ENCODE results near the gene DIAPH3.

DIAPH3 gene

DNA sequence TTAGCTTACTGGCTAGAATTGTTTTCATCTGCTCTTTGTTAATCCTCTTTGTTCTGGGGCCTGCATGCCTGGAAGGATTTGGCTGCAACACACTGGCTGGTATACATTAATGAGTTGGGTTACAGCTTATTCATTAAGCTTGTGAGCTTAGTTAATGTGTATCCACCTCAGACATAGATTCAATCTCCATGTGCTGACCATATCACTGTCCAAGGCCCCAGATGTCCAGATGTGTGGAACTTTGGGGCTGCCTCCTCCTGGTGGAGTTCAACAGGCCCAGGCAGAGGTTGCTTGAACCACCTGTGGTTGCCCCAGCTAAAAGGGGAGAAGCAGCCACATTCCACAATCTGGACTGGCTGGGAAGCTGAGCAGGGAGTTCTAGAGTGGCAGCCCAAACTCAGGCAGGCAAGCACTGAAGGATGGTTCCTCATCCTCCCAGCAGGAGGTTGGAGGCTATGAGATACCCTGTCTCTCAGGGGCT lies 5.4 kb downstream of the DIAPH3 start:
- DNase-seq (ENCODE audit: low read depth in 2 of 2) = no peak

DNA sequence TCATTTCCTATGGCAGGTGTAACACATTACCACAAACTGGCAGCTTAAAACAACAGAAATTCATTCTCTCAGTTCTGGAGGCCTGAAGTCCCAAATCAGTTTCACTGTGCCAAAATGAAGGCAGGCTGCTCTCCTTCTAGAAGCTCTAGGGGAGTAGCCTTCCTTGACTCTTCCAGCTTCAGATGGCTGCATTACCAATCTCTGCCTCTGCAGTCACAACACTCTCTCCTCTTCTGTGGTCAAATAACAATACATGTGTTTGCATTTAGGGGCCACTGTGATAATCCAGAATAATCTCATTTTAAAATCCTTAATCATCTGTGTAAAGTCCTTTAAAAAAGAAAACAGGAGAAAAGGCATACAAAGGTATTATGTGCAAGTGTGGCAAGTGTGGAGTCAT lies 7.8 kb downstream of the DIAPH3 start:
- DNase-seq (ENCODE audit: low read depth in 2 of 2) = no peak

DNA sequence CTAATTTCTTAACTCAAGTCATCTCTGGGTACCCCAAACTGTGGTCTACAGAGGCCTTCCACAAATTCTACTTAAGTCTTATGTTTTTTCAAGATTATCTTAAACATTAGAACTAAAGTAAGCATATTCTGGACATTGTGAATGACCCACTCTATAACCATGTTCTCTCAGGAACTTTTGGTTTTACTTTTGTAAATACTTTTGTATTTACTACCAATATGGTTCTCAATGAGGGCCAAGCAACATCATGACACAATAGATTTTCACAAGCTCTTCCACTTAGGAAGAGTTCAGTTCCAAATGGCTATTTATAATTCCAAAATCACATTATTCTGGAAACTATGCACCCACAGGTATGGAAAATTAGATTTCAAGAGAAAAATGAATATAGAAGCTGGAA lies 10.8 kb downstream of the DIAPH3 start:
- no peak for DNase-seq (ENCODE audit: low read depth in 2 of 2)

DNA sequence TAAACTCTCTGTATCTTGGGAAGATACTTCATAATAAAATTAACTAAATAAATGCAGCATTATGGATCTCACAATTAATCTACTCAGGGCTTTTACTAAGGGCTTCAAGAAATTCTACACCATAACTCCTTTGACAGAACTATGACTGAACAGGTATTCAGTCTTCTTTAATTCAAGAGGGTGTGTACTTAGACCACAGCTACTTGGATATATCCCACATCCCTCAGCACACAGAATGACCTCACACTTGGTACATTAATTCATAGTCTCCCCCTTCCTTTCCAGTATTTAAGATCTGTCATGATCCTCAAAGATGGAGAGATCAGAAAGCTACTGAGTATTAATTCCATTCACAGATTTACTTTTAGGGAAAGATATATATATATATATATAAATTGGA lies 11.6 kb downstream of the DIAPH3 start:
- no peak for DNase-seq (ENCODE audit: low read depth in 2 of 2)

DNA sequence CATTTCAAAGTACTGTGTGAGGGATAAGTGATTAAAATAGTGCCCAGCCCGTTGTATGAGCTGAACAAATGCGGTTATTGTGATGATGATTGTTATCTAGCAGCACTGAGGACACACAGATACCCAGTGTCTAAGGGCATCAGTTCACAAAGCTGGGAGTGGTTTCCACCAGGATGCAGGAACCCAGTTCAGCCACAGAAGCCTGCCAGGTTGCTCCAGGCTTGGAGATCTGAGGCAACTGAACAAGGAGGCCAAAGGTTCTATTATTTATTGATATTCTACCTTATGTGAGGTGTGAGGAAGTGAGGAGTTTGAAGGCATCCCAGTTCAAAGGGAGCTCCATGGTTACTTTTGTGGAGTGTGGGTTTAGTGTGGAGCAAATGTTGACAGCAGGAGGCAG lies 13.2 kb downstream of the DIAPH3 start:
- DNase-seq (ENCODE audit: low read depth in 2 of 2) = no peak

DNA sequence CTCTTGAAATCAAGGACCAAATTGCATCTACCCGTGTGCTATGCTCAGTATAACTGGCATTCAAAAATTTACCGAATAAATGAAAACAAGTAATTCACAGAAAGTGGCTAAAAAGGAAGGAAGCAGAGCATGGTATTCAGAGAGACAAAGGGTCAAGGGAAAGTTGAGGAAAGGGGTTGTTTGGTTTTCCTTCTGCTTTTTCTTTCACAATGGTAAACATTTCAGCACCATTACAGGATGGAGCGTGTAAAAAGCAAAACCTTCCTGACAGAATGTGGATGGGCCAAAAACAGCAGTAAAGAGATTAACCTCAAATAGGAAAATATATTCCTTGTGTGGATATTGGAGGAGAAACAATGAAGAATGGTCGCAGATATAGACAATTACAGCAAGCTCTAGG lies 14.8 kb downstream of the DIAPH3 start:
- no peak for DNase-seq (ENCODE audit: low read depth in 2 of 2)

DNA sequence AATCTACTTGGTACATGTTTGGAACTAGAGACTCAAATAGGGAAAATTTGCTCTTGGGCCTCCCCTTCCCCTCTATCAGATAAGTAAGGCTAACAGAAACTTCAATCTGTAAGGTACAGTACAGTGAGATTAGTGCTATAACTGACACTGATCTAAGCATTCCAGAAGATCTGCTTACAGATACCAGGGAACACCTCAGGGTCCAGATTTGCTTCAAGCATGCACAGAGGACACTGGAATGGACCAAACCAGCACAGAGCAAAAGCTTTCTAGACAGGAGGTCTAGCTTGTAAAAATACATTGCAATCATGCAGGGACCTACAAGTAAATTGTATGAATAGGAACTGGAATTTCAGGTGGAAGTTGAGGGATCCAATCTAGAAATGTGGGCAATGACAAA lies 16.4 kb downstream of the DIAPH3 start:
- no peak for DNase-seq (ENCODE audit: low read depth in 2 of 2)

DNA sequence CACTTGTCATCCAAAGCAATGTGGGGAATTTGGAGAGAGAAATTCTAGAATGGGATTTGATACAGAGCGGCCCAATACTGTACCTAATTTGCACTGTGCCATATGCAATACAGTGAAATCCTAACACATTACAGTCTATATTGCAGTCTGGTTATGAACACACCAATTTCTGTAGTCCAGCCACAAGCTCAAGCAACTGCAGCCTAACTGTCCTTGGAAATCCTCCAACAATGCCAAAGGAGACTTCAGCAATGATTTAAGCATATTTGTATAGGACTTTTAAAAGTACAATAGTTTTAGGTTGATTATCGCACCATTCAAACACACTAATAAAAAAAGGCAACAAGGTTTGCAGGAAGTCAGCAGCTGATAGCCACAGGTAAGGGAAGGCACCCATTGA lies 17.3 kb downstream of the DIAPH3 start:
- DNase-seq (ENCODE audit: low read depth in 2 of 2) = no peak

DNA sequence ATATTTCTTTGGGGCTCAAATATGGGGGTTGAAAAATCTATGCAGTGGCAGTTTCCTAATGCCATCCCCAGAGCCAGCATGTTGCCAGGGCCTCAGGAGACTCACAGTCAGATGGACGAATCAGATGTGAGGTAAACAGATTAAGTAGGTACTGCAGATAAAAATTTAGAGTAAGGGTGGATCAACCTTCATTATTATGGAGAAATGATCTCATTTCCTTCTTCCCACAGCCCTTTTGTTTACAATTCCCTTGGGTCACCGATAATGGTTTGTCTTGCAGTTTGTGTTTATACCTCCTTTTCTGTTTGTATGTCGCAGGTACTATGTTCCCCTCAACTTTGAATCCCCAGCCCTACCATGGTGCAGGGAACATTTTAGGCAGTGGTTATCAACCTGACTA lies 20.0 kb downstream of the DIAPH3 start:
- no peak for DNase-seq (ENCODE audit: low read depth in 2 of 2)

DNA sequence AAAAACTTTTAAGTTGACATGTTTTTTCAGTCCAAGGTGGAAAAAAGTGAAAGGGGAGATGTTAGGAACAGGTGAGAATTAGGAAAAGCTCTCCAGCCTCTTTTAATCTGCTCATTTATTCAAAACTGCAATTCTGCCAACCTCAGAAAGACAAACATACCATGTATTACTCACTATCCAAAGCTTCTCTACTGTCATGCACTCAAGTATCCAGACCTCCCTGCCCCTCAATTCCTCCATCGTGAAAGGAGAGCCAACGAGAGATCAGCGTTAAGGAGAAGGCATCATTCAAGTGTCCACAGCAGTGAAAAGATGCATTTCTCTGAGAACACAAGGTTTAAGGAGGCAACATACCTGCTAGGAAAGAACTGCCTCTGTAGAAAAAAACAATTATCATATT lies 24.5 kb downstream of the DIAPH3 start:
- no peak for DNase-seq (ENCODE audit: low read depth in 2 of 2)

DNA sequence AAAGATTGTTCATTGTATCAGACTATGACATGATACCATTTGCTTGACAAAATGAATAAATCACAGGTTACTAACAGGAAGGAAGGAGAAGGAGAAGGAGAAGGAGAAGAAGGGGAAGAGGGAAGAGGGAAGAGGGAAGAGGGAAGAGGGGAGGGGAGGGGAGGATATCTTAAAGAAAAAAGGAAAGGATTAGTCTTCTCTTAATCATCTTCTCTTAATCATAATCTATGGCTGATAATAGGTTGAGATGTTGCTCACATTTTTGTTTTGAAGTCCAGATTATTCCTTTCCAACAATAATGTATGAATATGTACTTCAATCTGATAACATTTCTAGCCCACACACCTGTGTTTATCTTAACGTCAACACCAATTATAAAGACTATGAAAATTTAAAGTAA lies 25.1 kb downstream of the DIAPH3 start:
- no peak for DNase-seq (ENCODE audit: low read depth in 2 of 2)

DNA sequence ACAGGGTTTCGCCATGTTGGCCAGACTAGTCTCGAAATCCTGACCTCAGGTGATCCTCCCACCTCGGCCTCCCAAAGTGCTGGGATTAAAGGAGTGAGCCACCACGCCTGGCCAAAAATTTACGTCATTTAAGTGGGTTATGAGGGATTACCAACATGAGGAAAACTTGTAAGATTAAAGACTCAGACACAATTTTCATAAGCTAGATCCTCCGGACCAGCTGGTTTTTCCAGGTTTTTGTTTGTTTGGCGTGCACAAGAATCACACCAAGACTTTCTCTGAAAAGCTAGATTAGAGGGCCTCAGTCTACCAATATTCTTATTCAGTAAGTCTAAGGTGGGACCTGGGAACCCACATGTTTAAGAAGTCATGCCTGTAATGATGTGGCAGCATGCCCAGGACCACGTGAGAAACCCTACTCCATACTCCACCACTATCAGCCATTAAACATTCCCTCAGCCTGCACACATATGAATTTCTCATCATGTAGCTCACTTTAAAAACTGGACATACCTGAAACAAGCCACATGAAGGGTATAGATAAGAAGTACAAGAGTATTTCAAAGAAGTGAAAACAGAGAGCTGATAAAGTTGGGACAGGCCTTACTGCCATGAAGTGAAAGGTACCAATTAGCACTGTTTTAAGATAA lies 25.7 kb downstream of the DIAPH3 start:
- no peak for DNase-seq (ENCODE audit: low read depth in 2 of 2)

DNA sequence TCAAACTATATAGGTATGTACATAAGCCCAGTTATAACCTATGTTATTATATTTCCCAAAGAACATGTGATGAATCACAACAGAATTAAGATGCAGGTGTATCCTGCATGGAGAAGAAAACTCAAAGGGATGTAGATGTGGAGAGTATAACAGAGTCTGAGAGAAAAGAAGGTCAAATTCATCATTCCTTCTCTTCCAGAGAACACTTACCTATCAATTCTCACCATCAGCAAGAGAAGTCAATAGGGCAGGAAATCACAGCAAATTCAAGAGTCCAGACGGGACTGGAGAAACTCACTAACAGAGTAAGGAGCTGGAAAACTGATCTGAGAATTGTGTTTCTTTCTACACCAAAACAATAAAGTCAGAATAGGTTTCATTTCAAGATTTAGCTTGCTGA lies 28.4 kb downstream of the DIAPH3 start:
- no peak for DNase-seq (ENCODE audit: low read depth in 2 of 2)

DNA sequence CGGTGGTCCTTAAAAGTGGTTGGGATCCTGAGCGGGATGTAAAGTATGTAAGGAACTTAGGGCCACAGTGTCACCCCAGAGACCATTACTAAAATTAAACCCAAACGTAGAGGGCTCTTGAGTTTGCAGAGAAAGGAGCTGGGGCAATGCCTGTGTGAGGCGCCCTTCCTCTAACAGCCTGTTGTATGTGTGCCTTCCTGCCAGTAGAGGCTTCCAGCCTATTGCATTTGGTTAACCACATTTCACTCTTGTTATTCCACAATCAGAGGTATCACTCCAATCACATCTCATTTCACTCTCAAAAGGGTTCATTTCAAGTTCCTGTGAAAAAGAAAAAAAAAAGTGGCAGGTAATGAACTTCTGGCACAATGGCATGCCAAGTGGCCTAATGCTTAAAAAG lies 29.4 kb downstream of the DIAPH3 start:
- no peak for DNase-seq (ENCODE audit: low read depth in 2 of 2)

DNA sequence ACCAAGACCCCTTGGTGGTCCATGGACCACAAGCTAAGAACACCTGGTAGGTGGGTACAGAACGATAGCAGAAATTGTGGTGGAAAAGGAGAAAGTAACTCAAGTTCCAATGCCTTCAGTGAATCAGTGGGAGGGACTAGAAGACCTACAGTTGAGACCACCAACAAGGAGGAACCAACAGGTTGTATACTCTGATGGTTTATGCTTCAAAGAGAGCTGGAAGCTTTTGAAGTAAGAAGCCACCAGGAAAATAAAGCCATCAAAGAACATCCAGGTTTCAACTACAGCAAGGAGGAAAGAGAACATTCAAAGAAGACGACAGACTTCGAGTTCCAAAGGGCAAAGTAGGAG lies 42.4 kb downstream of the DIAPH3 start:
- no peak for DNase-seq (ENCODE audit: low read depth in 2 of 2)

DNA sequence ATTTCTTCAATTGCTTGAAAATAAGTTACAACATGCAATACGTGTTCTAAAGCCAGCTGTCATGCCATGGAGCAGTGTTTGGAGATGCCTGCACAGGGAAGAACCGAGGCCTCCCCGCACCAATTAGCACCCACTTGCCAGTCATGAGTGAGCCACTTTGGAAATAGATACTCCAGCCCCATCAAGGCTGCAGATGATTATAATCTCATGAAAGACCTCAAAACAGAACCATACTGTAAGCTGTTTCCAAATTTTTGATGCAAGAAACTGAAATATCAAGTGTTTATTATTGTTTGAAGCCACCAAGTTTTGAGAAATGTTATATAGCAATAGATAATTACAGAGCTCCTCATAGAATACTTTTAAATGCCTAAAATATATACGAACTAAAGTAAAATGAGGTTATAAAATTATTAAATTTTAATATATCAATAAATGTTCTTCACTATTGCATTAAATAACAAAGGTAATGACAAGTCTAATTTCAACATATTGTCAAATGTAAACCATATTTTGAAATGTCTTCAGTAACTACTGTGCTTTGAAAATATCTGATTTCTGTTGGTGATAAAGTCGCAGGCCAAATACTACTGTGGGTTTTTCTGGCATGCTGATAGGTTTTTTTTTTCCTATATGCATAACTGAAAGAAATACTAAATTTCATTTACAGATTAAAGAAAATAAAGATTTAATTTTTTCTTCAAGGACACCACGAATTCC lies 43.0 kb downstream of the DIAPH3 start:
- no peak for DNase-seq (ENCODE audit: low read depth in 2 of 2)

DNA sequence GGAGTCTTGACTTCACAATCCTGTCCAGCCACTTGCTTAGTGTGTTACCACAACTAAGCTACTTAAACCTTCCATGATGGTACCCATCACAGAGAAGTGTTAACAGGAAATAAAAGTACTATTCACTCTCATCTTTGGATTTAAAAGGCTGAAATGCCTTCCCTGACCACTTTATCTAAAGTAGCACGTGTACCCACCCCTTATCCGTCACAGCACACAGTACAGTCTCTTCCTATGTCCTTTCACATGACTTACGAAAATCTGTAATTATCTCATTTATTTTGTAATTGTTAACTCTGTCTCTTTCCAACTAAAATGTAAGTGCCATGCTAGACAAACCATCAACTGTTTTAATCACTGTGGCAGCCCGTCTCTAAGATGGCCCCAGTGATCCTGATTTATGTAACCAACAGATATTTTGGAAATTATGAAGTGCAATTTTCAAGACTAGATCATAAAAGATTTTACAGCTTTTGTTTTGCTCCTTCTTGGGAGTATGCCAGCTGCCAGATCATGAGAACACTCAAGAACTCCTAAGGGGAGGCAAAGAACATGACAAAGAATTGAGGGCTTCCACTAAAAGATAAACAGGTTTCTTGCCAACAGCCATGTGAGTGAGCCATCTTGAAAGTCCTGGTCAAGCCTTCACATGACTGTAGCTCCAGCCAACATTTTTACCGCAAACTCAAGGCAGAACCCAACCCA lies 44.9 kb downstream of the DIAPH3 start:
- no peak for DNase-seq (ENCODE audit: low read depth in 2 of 2)

DNA sequence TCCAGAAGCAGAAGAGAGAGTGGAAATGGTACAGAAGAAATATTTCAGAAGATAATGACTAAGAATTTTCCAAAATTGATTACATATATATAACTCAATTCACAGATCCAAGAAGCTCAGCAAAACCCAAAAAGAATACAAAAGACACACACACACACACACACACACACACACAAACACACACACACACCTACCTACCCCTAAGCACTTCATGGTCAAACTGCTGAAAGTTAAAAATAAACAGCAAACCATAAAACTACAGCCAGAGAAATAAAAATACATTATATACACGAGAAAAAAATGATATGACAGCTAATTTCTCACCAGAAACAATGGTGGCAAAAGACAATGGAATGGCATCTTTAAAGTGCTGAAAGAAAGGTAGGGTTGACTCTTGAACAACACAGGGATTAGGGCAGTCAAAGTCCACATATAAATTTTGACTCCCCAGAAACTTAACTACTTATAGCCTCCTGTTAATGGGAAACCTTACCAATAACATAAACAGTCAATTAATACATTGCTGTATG lies 49.2 kb downstream of the DIAPH3 start:
- DNase-seq (ENCODE audit: low read depth in 2 of 2) = no peak

DNA sequence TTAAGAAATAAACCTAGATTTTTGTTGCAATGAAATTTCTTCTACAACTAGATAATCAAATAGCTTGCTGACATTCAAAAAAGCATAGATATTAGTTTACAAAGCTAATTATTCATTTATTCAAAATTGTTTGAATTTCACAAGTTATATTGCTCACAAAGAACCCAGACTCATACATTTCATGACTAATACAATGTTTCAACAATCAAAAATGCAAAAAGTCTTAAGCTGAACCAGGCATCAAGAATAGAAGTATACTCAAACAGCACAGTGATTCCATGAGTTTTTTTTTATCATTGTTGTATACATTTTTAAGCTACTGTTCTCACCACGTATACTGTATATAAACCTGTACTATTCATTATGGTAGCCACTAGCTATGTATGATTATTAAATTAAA lies 51.0 kb downstream of the DIAPH3 start:
- DNase-seq (ENCODE audit: low read depth in 2 of 2) = no peak

DNA sequence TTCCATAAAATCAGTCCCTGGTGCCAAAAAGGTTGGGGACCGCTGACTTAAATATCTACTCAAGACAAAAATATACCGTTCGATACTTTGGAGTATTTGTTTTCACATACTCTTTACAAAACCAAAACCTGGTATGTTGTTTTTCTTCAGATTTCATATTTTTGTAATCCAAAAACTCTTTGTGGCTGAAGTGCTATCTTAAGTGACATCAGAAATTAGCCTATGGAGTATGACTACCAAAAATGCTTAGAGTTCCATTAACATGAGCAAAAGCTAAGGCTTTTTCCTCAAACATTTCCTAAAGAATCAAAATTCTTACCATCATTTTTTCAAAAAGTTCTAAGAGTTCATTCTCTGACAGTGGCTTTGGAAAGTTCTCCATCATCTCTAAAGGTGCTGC lies 52.0 kb downstream of the DIAPH3 start:
- no peak for DNase-seq (ENCODE audit: low read depth in 2 of 2)

DNA sequence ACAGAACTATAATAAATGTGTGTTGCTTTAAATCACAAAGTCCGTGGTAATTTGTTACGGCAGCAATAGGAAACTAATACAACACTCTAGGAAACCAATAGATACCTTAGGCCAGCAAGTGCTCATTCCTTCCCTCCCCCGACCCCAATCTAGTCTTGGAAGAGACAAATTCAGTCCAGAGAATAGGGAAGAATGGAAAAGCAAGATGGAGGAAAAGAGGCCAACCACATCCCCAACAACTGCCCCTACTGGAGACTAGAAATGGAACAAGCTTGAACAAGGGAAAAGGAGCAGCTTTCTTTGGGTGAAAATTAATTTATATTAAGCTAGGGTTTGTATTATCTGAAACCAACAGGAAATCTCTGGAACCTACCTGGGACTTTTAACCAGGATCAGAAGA lies 54.4 kb downstream of the DIAPH3 start:
- DNase-seq (ENCODE audit: low read depth in 2 of 2) = no peak

DNA sequence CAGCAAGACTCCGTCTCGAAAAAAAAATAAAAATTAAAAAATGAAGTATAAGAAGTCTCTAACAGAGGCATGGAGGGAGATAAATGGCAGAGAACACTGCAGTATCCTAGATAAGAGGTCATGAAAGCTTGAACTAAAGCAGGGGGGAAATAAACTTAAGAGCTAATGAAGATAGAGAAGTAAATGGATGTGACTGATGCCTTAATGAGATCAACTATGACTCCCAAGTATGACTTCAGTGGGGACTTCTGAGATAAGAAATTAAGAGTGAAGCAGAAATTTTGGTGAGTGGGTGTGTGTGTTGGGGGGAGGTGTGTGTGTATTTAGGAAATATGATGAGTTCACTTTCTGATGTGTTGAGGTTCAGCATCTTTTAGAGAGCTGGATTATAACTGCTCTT lies 55.1 kb downstream of the DIAPH3 start:
- DNase-seq (ENCODE audit: low read depth in 2 of 2) = no peak

All from stimulated activated CD8-positive, alpha-beta memory T cell treated with anti-CD3 and anti-CD28 coated beads, Interleukin-15, amount 100 ng/mL, for 4 hours (primary cell).